HepG2 (cell line): ENCODE results near the gene RRAS. TPM values are rescaled to one million over a fixed set of nuclear protein-coding genes. Genes with fewer than 3 reads are reported as not detected.
A peak's percentile ranks its signal among the peaks of the same experiment; 100 is the strongest.
"Not testable (repeated sequence)": the region's sequence is repeated elsewhere in the genome, so short reads cannot be mapped to it uniquely, and the experiment has no call there.

Experiments used
- ATAC-seq: fragments of 200-7000 bp; cut with Tn5 transposase; 3 replicates; pipeline ENCODE4 v1.9.1; 2020; ENCODE audit warnings: mild to moderate bottlenecking, moderate library complexity
- BruUV-seq: library from RNA; stranded (reverse); fragments of 400-500 nt; replicated peaks from 2 replicates; lab custom pipeline; 2021; lab: Mats Ljungman, UMichigan
- CTCF ChIA-PET: fragments of 300-600 bp; formaldehyde crosslinking; extraction: SDS; loops from one replicate; lab custom pipeline; 2021; ENCODE audit warnings: low total read pairs, inconsistent platforms, low intra/inter-chr PET ratio; lab: Yijun Ruan, JAX
- POLR2A ChIA-PET: fragments of 350-600 bp; sonication (Branson Sonifier 250); formaldehyde crosslinking; loops from one replicate; lab custom pipeline; 2020; ENCODE audit warnings: antibody characterized with exemption, inconsistent platforms; lab: Yijun Ruan, JAX
- DNase-seq: peaks from one replicate; pipeline ENCODE4 v3.0.0-alpha.2; 2015; ENCODE audit warnings: low spot score
- FAIRE-seq: peaks from 3 replicates; lab custom pipeline; 2011; peaks lifted over from hg19 to GRCh38; lab: Jason Lieb, UNC
- H2AFZ ChIP-seq: one replicate; pipeline ENCODE4 v1.6.1; 2011; ENCODE audit warnings: low read length, inconsistent platforms
- H3K27ac ChIP-seq: fragments of 300-600 bp; 3 replicates; pipeline ENCODE4 v1.8.0; 2011; ENCODE audit warnings: mixed run types, mild to moderate bottlenecking, mixed read lengths, low read length, inconsistent platforms; ENCODE audit not compliant: insufficient read depth; ENCODE audit errors: extremely low read length
- H3K27me3 ChIP-seq, 2 experiments: fragments of 200-600 bp in 1 of 2; 2 replicates in 1 of 2; 3 replicates in 1 of 2; pipeline versions ENCODE4 v1.6.0 to v1.8.0; 2011; ENCODE audit warnings: low read length in 2 of 2, mild to moderate bottlenecking in 2 of 2, moderate library complexity in 2 of 2, inconsistent platforms in 1 of 2; ENCODE audit not compliant: insufficient read depth in 2 of 2, control insufficient read depth in 1 of 2
- H3K36me3 ChIP-seq, 2 experiments: fragments of 200-600 bp in 1 of 2; replicated peaks in 1 of 2; 2 replicates in 1 of 2; 3 replicates in 1 of 2; pipeline versions ENCODE4 v1.5.1 to v1.8.0; 2011; ENCODE audit warnings: low read length in 2 of 2, inconsistent platforms in 1 of 2; ENCODE audit not compliant: insufficient read depth in 2 of 2, control insufficient read depth in 1 of 2
- H3K4me1 ChIP-seq: 2 replicates; pipeline ENCODE4 v1.5.1; 2012; ENCODE audit warnings: low read length, inconsistent platforms; ENCODE audit not compliant: insufficient read depth
- H3K4me2 ChIP-seq: 2 replicates; pipeline ENCODE4 v1.6.0; 2011; ENCODE audit warnings: low read depth, low read length, inconsistent platforms
- H3K4me3 ChIP-seq, 3 experiments: fragments of 200-600 bp in 1 of 3; sonication (generic), shearing (Covaris generic) in 1 of 3; replicated peaks in 1 of 3; 2 replicates each; pipeline ENCODE4 v1.5.1; 2011 to 2016; ENCODE audit warnings: low read length in 3 of 3, inconsistent platforms in 2 of 3, low read depth in 2 of 3, mild to moderate bottlenecking in 2 of 3, control low read depth in 1 of 3, mixed read lengths in 1 of 3; ENCODE audit not compliant: insufficient read depth in 1 of 3
- H3K79me2 ChIP-seq: one replicate; pipeline ENCODE4 v1.6.1; 2011; ENCODE audit warnings: low read length, inconsistent platforms; ENCODE audit not compliant: insufficient read depth
- H3K9ac ChIP-seq: 2 replicates; pipeline ENCODE4 v1.6.0; 2011; ENCODE audit warnings: mild to moderate bottlenecking, low read depth, low read length, inconsistent platforms; ENCODE audit not compliant: insufficient read depth
- H3K9me3 ChIP-seq: 2 replicates; pipeline ENCODE4 v1.5.1; 2012; ENCODE audit warnings: mild to moderate bottlenecking, low read length
- H4K20me1 ChIP-seq: 2 replicates; pipeline ENCODE4 v1.6.0; 2011; ENCODE audit warnings: inconsistent platforms, mild to moderate bottlenecking, low read length, moderate library complexity; ENCODE audit not compliant: insufficient read depth
- AGO2 ChIP-seq: fragments of 200-400 bp; formaldehyde crosslinking; optimal IDR thresholded peaks from 2 replicates; pipeline ENCODE3; 2017; ENCODE audit warnings: mild to moderate bottlenecking, low read depth, low read length, moderate library complexity
- EEA1 ChIP-seq: sonication (generic); formaldehyde crosslinking; IDR thresholded peaks from 2 replicates; pipeline ENCODE4 v1.5.1; 2020; ENCODE audit warnings: mild to moderate bottlenecking, missing genetic modification reagents, borderline replicate concordance
- TBX2 ChIP-seq: sonication (generic); formaldehyde crosslinking; IDR thresholded peaks from 2 replicates; pipeline ENCODE4 v1.5.0; 2020; ENCODE audit warnings: missing genetic modification reagents, mild to moderate bottlenecking, borderline replicate concordance
- TMF1 ChIP-seq: sonication (generic); formaldehyde crosslinking; IDR thresholded peaks from 2 replicates; pipeline ENCODE4 v1.8.1; 2022; ENCODE audit warnings: low read depth, missing genetic modification reagents
- ZFP82 ChIP-seq: sonication (generic); formaldehyde crosslinking; IDR thresholded peaks from 2 replicates; pipeline ENCODE4 v1.5.1; 2020; ENCODE audit warnings: mild to moderate bottlenecking, missing genetic modification reagents, borderline replicate concordance
- ZSCAN30 ChIP-seq: sonication (generic); formaldehyde crosslinking; IDR thresholded peaks from 2 replicates; pipeline ENCODE4 v1.5.0; 2020; ENCODE audit warnings: mild to moderate bottlenecking, missing genetic modification reagents
- WGBS: methylation state at CpG from one replicate; pipeline ENCODE4 v1.1.6; 2017; ENCODE audit warnings: low lambda C conversion rate; 5-methylcytosine and 5-hydroxymethylcytosine counted together
- in situ Hi-C: cut with HindIII; loops from 2 replicates; pipeline ENCODE4 v1.10.0; 2017; ENCODE audit warnings: low pct_unique_long_range_greater_than_20kb; ENCODE audit not compliant: extremely low pct_ligation_motif_present
- intact Hi-C: fragments of 100-400 bp; cut with micrococcal nuclease; formaldehyde crosslinking; loops from one replicate; pipeline ENCODE4 v1.10.0; 2022; ENCODE audit not compliant: unreplicated experiment
- polyA plus RNA-seq, 8 experiments: library from polyadenylated mRNA; depleted of rRNA in 3 of 8; stranded (reverse) in 7 of 8; unstranded in 1 of 8; fragments of >200 nt; fragmentation: Illumina TruSeq in 4 of 8; extraction: Trizol in 4 of 8; gene quantifications; 2 replicates each; pipeline versions ENCODE4 v1.2.1 to v1.2.3, GENCODE V29; 2011 to 2016; ENCODE audit warnings: low read depth in 4 of 8, missing spikeins in 1 of 8, mixed read lengths in 1 of 8; ENCODE audit not compliant: insufficient read depth in 1 of 8
- total RNA-seq, 5 experiments: library from RNA; depleted of rRNA; stranded (reverse); fragments of >200 nt; fragmentation: Illumina TruSeq; extraction: Trizol; gene quantifications; 2 replicates each; pipeline ENCODE4 v1.2.3, GENCODE V29; 2016; ENCODE audit warnings: low read depth in 1 of 5
- TF ChIP-seq, protein P1 (sequence below): sonication (generic); formaldehyde crosslinking; IDR thresholded peaks from 2 replicates; pipeline ENCODE4 v1.9.0; 2021; ENCODE audit warnings: mild to moderate bottlenecking, missing genetic modification reagents

RRAS gene
- total and polyA plus RNA-seq, 2 of the 13 experiments (the other 11 are each of a cell fraction or from before 2014, with no cell fraction given) = 1.5 to 12.0 TPM

GRCh38 chr19:49624967-49625910, 14.7 kb downstream of the RRAS start:
- H3K79me2 ChIP-seq = no peaks in the 10 kb centered on the region
- no peaks in the 10 kb centered on the region for H3K9me3 ChIP-seq
- no peak overlapping the region for H3K4me3 ChIP-seq
- H3K4me1 ChIP-seq = no peaks in the 10 kb centered on the region
- H2AFZ ChIP-seq = no peak overlapping the region
- intact Hi-C loops (no loop called here), in situ Hi-C loops (no loop called here)
- H3K9ac ChIP-seq = no peak overlapping the region
- H4K20me1 ChIP-seq = no peaks in the 10 kb centered on the region
- no peak for TF ChIP-seq EEA1 (CRISPR knock-in tag)
- no peak for TF ChIP-seq ZSCAN30 (CRISPR knock-in tag)
- TF ChIP-seq TBX2 (CRISPR knock-in tag) = no peak
- no peak for TF ChIP-seq ZFP82
- TF ChIP-seq AGO2 = peak; percentile 17
- TF ChIP-seq TMF1 = no peak
- TF ChIP-seq, protein P1, sequence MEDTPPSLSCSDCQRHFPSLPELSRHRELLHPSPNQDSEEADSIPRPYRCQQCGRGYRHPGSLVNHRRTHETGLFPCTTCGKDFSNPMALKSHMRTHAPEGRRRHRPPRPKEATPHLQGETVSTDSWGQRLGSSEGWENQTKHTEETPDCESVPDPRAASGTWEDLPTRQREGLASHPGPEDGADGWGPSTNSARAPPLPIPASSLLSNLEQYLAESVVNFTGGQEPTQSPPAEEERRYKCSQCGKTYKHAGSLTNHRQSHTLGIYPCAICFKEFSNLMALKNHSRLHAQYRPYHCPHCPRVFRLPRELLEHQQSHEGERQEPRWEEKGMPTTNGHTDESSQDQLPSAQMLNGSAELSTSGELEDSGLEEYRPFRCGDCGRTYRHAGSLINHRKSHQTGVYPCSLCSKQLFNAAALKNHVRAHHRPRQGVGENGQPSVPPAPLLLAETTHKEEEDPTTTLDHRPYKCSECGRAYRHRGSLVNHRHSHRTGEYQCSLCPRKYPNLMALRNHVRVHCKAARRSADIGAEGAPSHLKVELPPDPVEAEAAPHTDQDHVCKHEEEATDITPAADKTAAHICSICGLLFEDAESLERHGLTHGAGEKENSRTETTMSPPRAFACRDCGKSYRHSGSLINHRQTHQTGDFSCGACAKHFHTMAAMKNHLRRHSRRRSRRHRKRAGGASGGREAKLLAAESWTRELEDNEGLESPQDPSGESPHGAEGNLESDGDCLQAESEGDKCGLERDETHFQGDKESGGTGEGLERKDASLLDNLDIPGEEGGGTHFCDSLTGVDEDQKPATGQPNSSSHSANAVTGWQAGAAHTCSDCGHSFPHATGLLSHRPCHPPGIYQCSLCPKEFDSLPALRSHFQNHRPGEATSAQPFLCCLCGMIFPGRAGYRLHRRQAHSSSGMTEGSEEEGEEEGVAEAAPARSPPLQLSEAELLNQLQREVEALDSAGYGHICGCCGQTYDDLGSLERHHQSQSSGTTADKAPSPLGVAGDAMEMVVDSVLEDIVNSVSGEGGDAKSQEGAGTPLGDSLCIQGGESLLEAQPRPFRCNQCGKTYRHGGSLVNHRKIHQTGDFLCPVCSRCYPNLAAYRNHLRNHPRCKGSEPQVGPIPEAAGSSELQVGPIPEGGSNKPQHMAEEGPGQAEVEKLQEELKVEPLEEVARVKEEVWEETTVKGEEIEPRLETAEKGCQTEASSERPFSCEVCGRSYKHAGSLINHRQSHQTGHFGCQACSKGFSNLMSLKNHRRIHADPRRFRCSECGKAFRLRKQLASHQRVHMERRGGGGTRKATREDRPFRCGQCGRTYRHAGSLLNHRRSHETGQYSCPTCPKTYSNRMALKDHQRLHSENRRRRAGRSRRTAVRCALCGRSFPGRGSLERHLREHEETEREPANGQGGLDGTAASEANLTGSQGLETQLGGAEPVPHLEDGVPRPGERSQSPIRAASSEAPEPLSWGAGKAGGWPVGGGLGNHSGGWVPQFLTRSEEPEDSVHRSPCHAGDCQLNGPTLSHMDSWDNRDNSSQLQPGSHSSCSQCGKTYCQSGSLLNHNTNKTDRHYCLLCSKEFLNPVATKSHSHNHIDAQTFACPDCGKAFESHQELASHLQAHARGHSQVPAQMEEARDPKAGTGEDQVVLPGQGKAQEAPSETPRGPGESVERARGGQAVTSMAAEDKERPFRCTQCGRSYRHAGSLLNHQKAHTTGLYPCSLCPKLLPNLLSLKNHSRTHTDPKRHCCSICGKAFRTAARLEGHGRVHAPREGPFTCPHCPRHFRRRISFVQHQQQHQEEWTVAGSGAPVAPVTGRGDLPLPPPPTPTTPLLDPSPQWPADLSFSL (CRISPR knock-in tag) = no peak
- ChIA-PET CTCF (no interaction called here), POLR2A (no interaction called here)
- ATAC-seq (peak; percentile 35; the same call in 2 of the 3 replicates), DNase-seq (no peak), FAIRE-seq (no peak)
- peaks cover 12 to 25% of the 10 kb centered on the region in 2 experiments; a peak in 4 of 5 replicates for H3K36me3 ChIP-seq
- H3K27ac ChIP-seq = no peak overlapping the region
- H3K27me3 ChIP-seq = no peaks in the 10 kb centered on the region
- no peak overlapping the region for H3K4me2 ChIP-seq
- 92% methylated on average over 13 of the region's 27 CpGs for WGBS
- BruUV-seq = no TSS peak

DNA sequence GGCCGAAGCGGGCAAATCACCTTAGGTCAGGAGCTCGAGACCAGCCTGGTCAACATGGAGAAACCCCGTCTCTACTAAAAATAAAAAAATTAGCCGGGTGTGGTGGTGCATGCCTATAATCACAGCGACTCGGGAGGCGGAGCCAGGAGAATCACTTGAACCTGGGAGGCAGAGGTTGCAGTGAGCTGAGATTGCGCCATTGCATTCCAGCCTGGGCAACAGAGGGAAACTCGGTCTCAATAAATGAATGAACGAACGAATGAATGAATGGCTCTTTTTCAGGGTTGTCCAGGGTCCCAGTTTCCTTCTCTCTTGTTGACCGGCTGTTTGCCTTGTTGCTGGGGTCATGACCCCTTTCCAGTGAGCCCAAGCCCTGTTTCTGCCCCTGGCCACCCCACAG, 22.1 kb downstream of the RRAS start:
- peaks cover 22 to 51% of the 10 kb centered on the region in 2 experiments; a peak in 4 of 5 replicates for H3K36me3 ChIP-seq
- intact Hi-C loops, DNase-seq, ATAC-seq, H3K9me3 ChIP-seq, H4K20me1 ChIP-seq, H2AFZ ChIP-seq, H3K79me2 ChIP-seq, H3K27me3 ChIP-seq, H3K4me2 ChIP-seq, FAIRE-seq, BruUV-seq, POLR2A ChIA-PET, H3K4me3 ChIP-seq, H3K9ac ChIP-seq, in situ Hi-C loops, H3K27ac ChIP-seq, CTCF ChIA-PET: not testable (repeated sequence)
- WGBS = 91% methylated on average over 13 of the region's 13 CpGs
- H3K4me1 ChIP-seq = peaks cover 16% of the 10 kb centered on the region
